Mammary epithelial cell (primary cell): Measurements from ENCODE around the gene UBL3.

ENCODE experiments used
- CTCF ChIP-seq, 2 donors: IDR thresholded peaks in 1 of 2; conservative IDR thresholded peaks in 1 of 2; 2 replicates each; pipeline ENCODE4 v1.5.1; 2011 to 2012; ENCODE audit warnings: inconsistent platforms in 2 of 2, low read length in 2 of 2, mild to moderate bottlenecking in 2 of 2, control low read depth in 1 of 2, low read depth in 1 of 2; ENCODE audit not compliant: insufficient read depth in 1 of 2; ENCODE audit errors: extremely low read depth in 1 of 2
- EZH2 ChIP-seq: IDR thresholded peaks from 2 replicates; pipeline ENCODE4 v1.6.1; 2012; ENCODE audit warnings: low read length, inconsistent platforms, borderline replicate concordance

- TF ChIP-seq CTCF (conservative IDR thresholded peaks at IDR 0.05 in 1 of 2, IDR thresholded peaks at IDR 0.05 in 1 of 2; ENCODE audit: extremely low read depth in 1 of 2, insufficient read depth in 1 of 2, low read depth in 1 of 2, low read length in 2 of 2) (no peak), EZH2 (no peak)
Observed at GRCh38 chr13:29889111-29889510, 38.7 kb upstream of the UBL3 start.
